Vagina (tissue), 2 donors: ENCODE measurements around the gene KIAA0513. TPM values are rescaled to one million over a fixed set of nuclear protein-coding genes. Genes with fewer than 3 reads are reported as not detected.

Source experiments
- DNase-seq, 2 donors: peaks; one replicate each; pipeline ENCODE4 v3.0.0-alpha.2; 2017; ENCODE audit errors: extremely low spot score in 2 of 2
- H3K27ac ChIP-seq: fragments of 200-600 bp; sonication (generic); one replicate; pipeline ENCODE4 v1.5.1; 2019
- H3K27me3 ChIP-seq: fragments of 200-600 bp; sonication (generic); one replicate; pipeline ENCODE4 v1.5.1; 2019
- H3K36me3 ChIP-seq, 2 donors: fragments of 200-600 bp; sonication (generic); one replicate each; pipeline ENCODE4 v1.5.1; 2017 to 2019
- H3K4me1 ChIP-seq: fragments of 200-600 bp; sonication (generic); one replicate; pipeline ENCODE4 v1.5.1; 2019
- H3K4me3 ChIP-seq, 2 donors: fragments of 200-600 bp; sonication (generic); 1 replicate in 1 of 2; 2 replicates in 1 of 2; pipeline ENCODE4 v1.5.1; 2016 to 2019
- H3K9me3 ChIP-seq: fragments of 200-600 bp; sonication (generic); one replicate; pipeline ENCODE4 v1.5.1; 2019
- POLR2A ChIP-seq, 2 donors: fragments of 450-650 bp; IDR thresholded peaks; one replicate each; pipeline ENCODE4 v1.6.1; 2017; ENCODE audit warnings: antibody characterized with exemption in 2 of 2, mild to moderate bottlenecking in 2 of 2, moderate library complexity in 2 of 2
- POLR2AphosphoS5 ChIP-seq, 2 donors: sonication (generic); formaldehyde crosslinking; IDR thresholded peaks; one replicate each; pipeline ENCODE4 v1.9.0; 2017; ENCODE audit warnings: antibody characterized with exemption in 2 of 2, mild to moderate bottlenecking in 2 of 2, low read depth in 1 of 2; ENCODE audit not compliant: insufficient read depth in 1 of 2
- intact Hi-C: fragments of 100-400 bp; cut with DNase I; formaldehyde crosslinking; loops from one replicate; pipeline ENCODE4 v1.15.1; 2023
- total RNA-seq: library from RNA; depleted of rRNA; stranded (reverse); fragments of >200 nt; gene quantifications from one replicate; pipeline ENCODE4 v1.2.3, GENCODE V29; 2016
- TF ChIP-seq, protein P1 (sequence below), 3 experiments: fragments of 450-650 bp in 2 of 3; fragments of 200-600 bp in 1 of 3; sonication (generic) in 1 of 3; IDR thresholded peaks; one replicate each; pipeline ENCODE4 v1.5.1; 2017 to 2019; ENCODE audit warnings: antibody characterized with exemption in 3 of 3, mild to moderate bottlenecking in 2 of 3, moderate library complexity in 2 of 3

Gene KIAA0513
- total RNA-seq, 1 donor from 2014 or later = 26.8 TPM

DNA sequence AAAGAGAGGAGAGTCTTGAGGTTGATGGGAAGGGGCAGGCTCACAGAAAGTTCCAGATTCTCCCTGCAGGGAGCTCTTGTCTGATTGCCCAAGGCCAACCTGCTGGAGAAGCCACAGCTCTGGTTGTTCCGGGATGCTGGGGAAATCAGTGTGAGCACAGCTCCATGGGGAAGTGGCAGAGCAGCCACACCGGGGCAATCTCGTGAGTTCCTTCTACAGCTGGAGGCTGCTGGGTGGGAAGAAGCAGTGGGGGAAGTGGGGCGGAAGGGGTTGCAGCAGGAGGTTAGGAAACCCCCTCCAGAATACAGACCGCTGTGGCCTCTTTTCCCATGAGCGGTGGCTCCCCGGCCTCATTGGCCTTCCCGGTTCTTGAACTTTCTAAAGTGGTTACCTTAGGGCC is 34.0 kb downstream of the KIAA0513 start:
- no peaks in the 10 kb centered on the region for H3K27me3 ChIP-seq
- no peak overlapping the region for H3K27ac ChIP-seq
- intact Hi-C loops = no loop called here
- peak in 1 of 2 donors; percentile 11 for TF ChIP-seq POLR2AphosphoS5 (IDR thresholded peaks at IDR 0.05; ENCODE audit: insufficient read depth in 1 of 2, low read depth in 1 of 2)
- TF ChIP-seq POLR2A (IDR thresholded peaks at IDR 0.05) = no peak
- peaks cover 0 to under 1% of the 10 kb centered on the region in 2 donors for H3K36me3 ChIP-seq
- no peak for DNase-seq
- H3K4me3 ChIP-seq = no peak overlapping the region
- H3K4me1 ChIP-seq = peaks cover 14% of the 10 kb centered on the region
- no peaks in the 10 kb centered on the region for H3K9me3 ChIP-seq

DNA sequence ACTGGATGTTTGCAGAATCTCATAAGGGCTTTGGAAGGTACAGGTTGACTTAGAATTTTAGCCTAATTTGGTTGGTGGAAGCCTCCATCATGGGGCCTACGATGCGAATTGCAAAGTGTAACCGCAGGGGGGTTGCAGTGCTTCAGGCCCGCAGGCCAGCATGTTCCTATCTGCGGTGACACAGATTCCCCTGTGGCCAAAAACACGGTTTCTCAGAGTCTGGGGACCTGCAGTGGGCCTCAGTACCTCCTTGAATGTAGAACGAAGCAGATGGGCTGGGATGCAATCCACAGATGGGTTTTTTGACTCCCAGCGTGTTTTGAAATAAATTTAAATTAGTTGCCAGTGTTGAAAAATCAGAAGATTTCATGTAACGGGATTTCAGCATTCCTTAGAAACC is 34.7 kb downstream of the KIAA0513 start:
- Histone ChIP-seq H3K9me3 (no peaks in the 10 kb centered on the region), H3K4me3 (no peak overlapping the region), H3K36me3 (peaks cover 0 to 8% of the 10 kb centered on the region in 2 donors), H3K27me3 (no peaks in the 10 kb centered on the region), H3K4me1 (peaks cover 10% of the 10 kb centered on the region), H3K27ac (no peak overlapping the region)
- no peak for DNase-seq
- TF ChIP-seq POLR2AphosphoS5 (IDR thresholded peaks at IDR 0.05; ENCODE audit: insufficient read depth in 1 of 2, low read depth in 1 of 2) = no peak
- intact Hi-C loops = no loop called here

DNA sequence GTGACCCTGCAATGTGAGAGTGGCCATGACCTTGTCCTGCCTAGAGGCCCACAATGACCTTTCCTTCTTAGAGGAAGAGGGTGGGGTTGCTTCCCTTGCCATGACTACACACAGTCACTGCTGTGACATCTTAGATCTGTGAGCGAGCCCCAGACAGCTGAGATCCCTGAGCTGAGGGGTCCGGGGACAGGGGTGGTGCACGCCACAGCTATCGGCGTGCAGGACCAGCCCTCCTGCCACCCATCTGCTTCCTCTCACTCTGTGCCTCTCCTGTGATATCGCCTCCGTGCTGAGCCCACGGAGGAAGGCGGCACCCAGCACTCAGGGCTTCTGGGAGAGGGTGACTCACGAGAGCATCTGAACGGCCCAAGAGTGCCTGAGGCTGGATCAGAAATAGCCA is 35.2 kb downstream of the KIAA0513 start:
- TF ChIP-seq, protein P1, sequence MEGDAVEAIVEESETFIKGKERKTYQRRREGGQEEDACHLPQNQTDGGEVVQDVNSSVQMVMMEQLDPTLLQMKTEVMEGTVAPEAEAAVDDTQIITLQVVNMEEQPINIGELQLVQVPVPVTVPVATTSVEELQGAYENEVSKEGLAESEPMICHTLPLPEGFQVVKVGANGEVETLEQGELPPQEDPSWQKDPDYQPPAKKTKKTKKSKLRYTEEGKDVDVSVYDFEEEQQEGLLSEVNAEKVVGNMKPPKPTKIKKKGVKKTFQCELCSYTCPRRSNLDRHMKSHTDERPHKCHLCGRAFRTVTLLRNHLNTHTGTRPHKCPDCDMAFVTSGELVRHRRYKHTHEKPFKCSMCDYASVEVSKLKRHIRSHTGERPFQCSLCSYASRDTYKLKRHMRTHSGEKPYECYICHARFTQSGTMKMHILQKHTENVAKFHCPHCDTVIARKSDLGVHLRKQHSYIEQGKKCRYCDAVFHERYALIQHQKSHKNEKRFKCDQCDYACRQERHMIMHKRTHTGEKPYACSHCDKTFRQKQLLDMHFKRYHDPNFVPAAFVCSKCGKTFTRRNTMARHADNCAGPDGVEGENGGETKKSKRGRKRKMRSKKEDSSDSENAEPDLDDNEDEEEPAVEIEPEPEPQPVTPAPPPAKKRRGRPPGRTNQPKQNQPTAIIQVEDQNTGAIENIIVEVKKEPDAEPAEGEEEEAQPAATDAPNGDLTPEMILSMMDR (IDR thresholded peaks at IDR 0.05) = no peak
- H3K27me3 ChIP-seq = no peaks in the 10 kb centered on the region
- H3K4me1 ChIP-seq = peaks cover 10% of the 10 kb centered on the region
- no peak for DNase-seq
- intact Hi-C loops = no loop called here
- no peaks in the 10 kb centered on the region for H3K9me3 ChIP-seq
- no peak overlapping the region for H3K4me3 ChIP-seq
- peak overlapping the region; percentile 11 for H3K27ac ChIP-seq
- peaks cover 0 to 13% of the 10 kb centered on the region in 2 donors for H3K36me3 ChIP-seq

DNA sequence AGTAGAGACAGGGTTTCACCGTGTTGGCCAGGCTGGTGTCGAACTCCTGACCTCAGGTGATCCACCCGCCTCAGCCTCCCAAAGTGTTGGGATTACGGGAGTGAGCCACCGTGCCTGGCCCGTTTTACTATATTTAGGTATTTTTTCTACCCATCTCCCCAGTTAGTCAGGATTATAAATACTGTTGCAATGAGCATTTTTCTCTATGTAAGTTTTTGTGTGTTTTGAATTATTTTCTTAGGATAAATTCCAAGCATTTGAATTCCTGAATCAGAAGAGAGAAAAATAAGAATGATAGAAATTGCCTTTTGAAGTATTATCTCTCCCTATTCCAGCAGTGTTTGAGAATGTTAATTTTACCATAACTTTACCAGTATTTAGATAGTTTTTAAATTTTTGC is 36.6 kb downstream of the KIAA0513 start:
- Histone ChIP-seq H3K27me3 (no peaks in the 10 kb centered on the region), H3K36me3 (peaks cover 0 to 25% of the 10 kb centered on the region in 2 donors), H3K4me1 (peaks cover 10% of the 10 kb centered on the region), H3K4me3 (no peak overlapping the region), H3K27ac (no peak overlapping the region), H3K9me3 (no peaks in the 10 kb centered on the region)
- no peak for DNase-seq
- intact Hi-C loops = no loop called here
- TF ChIP-seq, protein P1 (IDR thresholded peaks at IDR 0.05) = no peak
- TF ChIP-seq POLR2A (IDR thresholded peaks at IDR 0.05) (no peak), POLR2AphosphoS5 (IDR thresholded peaks at IDR 0.05; ENCODE audit: insufficient read depth in 1 of 2, low read depth in 1 of 2) (no peak)

DNA sequence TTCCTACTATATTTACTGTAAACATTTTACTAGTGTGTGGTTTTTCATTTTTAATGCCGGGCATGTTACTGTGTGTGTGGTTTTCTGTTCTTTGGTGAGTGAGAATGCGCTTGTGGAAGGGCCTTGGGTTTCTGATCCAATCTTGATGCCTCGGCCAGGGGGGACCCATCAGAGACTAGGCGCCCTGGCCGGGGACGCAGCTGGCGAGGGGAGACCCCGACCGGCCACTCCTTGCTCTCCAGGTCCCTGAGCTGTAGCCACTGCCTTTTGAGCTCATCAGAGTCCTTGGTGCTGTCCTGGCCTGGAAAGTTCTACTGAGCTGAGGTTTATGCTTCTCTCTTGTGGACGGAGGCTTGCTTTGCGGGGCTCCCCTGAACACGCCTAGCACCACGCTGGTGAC is 37.5 kb downstream of the KIAA0513 start:
- no peak overlapping the region for H3K4me3 ChIP-seq
- TF ChIP-seq, protein P1 (IDR thresholded peaks at IDR 0.05) = no peak
- TF ChIP-seq POLR2AphosphoS5 (IDR thresholded peaks at IDR 0.05; ENCODE audit: insufficient read depth in 1 of 2, low read depth in 1 of 2) (no peak), POLR2A (IDR thresholded peaks at IDR 0.05) (no peak)
- H3K4me1 ChIP-seq = peaks cover 10% of the 10 kb centered on the region
- no peaks in the 10 kb centered on the region for H3K27me3 ChIP-seq
- H3K36me3 ChIP-seq = peaks cover 0 to 31% of the 10 kb centered on the region in 2 donors
- no peaks in the 10 kb centered on the region for H3K9me3 ChIP-seq
- H3K27ac ChIP-seq = no peak overlapping the region
- no peak for DNase-seq
- intact Hi-C loops = no loop called here

DNA sequence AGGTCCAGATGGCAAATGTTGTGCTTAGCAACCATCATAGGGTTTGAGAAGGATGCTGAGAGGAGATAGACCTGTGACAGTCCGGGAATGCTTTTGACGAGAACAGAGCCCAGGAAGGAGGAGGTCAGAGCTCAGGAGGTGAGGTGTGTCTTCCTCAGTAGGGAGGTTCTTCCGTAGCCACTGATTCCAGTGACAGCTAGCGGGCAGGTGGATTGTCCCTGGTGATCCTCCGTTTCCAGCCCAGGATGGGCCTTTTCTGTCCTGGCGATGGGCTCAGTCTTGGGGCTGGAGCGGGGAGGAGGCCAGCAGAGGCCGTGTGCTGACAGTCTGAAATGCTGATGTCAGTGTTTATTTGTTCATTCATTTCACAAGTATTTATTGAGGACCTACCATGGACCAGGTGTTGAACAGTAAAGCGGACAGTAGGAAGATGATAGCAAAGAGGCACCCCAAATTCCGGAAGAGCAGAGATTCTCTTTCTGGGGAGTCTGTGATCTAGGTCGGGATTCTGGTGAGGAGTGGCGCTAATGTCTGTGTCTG is 38.8 kb downstream of the KIAA0513 start:
- H3K27me3 ChIP-seq = no peaks in the 10 kb centered on the region
- no peak overlapping the region for H3K27ac ChIP-seq
- no peaks in the 10 kb centered on the region for H3K9me3 ChIP-seq
- H3K4me1 ChIP-seq = peaks cover 10% of the 10 kb centered on the region
- TF ChIP-seq, protein P1 (IDR thresholded peaks at IDR 0.05) = no peak
- TF ChIP-seq POLR2A (IDR thresholded peaks at IDR 0.05) (no peak), POLR2AphosphoS5 (IDR thresholded peaks at IDR 0.05; ENCODE audit: insufficient read depth in 1 of 2, low read depth in 1 of 2) (no peak)
- peaks cover 0 to 31% of the 10 kb centered on the region in 2 donors for H3K36me3 ChIP-seq
- intact Hi-C loops = no loop called here
- no peak for DNase-seq
- no peak overlapping the region for H3K4me3 ChIP-seq
